HL-60/S4 treated with retinoic acid at 250 ng/mL for 4 days and 3 days (cell line): Measurements from ENCODE around the gene ARHGAP42.

Source experiments
- in situ Hi-C: fragments of 300-500 bp; cut with MboI; formaldehyde crosslinking; loops from 2 replicates; pipeline ENCODE4 v1.7.0; 2022; ENCODE audit warnings: low sequenced_read_pairs

ARHGAP42 gene

DNA sequence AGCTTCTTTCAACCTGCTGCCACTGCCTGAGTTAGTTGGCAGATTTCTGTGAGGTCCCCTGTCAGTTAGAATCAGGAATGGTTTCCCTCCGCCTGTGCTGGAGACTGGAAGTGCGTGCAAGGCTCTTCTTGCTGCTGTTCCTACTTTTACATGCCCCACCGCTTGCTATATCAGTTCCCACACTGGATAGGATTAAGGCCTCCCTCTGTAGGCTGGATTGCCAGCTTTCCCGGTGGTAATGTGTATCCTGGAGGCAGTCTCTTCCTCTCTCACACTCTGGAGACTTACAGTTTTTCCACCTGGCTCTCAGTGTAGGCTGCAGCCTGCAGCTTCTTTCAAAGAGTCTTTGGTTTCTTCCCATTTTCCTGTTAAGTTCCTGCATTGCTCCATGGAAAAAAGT lies 66.5 kb downstream of the ARHGAP42 start:
- in situ Hi-C loops = no loop called here

DNA sequence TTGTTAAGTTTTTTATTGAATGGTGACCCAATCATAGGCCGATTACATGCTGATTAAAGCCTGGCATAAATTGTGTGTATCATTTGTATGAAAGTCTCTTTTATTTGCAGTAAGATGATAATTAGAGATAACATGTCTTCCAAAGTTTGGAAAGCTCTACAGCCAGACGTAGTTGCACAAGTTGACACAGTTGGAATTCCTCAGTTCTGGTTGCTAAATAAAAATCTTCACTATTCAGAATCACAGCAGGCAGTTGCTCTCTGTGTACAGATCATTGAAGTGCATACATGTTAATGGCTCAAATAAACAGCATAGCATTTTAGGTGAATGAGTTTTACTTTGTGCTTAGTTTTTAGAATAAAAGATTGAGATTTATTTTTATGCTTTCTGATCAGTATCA lies 69.5 kb downstream of the ARHGAP42 start:
- in situ Hi-C loops = no loop called here

DNA sequence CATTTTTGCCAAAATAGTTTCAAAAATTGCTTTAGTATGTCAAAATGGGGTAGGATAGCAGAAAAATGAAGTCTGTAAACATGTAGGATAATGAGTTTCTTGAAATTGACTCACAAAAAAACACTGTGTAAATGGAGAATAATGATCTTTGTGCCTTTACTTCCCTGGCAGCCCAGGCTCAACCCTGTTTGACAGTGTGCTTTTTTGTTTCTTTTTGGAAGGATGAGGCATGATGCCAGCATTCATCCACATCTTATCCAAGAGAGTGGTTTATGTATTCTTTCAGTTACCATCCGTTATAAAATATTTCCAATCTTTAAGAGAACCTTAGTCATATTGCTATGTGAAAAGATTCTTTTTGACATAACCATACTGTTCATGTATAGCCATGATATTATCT lies 70.6 kb downstream of the ARHGAP42 start:
- in situ Hi-C loops = no loop called here

DNA sequence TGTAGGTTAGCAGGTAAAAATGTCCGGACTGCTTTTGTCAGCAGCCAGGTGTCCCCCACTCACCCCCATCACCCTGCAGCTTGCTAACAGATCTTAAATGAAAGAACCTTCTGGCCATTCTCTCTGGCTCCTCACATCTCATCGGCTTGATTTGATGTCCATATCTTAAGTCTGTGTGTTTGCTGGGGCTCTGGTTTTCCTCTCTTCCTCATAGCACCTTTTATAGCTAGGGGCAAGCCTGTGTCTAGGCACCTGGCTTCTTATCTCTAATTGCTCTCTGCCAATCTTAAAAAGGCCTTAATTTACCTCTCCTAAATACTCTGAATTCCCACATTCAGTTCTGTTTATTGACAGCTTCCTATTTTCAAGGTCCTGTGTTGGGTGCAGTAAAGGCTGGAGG lies 72.0 kb downstream of the ARHGAP42 start:
- in situ Hi-C loops = no loop called here

DNA sequence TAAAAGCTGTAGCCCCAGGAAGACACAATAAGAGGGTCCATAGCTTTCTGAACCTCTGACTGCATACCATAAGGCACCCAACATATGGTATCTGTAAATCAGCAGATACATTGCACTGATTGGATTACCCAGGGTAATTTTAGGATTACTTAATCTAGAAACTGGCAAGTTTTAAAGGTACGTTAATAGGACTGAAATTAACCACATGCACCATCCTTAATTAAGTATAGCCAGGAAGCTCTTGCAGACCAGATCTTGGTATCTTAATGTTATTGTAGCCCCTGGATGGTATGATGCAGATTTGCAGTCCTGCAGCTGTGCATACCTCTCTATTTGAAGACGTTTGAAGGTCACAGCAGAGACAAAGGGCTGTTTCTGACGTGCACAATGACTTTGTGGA lies 72.8 kb downstream of the ARHGAP42 start:
- in situ Hi-C loops = no loop called here

DNA sequence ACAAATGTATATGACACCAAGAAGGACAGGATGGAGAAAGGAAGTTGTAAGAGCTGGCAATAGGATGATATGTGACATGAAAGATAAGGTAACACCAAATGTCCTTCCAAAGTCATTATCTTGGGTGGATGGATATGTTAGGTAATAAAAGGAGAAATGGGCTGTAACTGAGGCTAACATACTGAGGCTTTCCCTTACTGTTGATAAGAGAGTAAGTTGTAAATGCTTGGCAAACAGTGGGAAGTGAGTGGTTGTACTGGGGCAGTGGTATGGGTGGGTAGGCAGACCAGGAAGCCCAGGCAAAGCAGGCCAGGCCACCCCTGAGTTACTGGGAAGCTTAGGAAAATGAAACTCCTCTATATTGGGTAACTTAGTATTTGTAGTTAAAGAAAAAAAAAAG lies 73.7 kb downstream of the ARHGAP42 start:
- in situ Hi-C loops = no loop called here

DNA sequence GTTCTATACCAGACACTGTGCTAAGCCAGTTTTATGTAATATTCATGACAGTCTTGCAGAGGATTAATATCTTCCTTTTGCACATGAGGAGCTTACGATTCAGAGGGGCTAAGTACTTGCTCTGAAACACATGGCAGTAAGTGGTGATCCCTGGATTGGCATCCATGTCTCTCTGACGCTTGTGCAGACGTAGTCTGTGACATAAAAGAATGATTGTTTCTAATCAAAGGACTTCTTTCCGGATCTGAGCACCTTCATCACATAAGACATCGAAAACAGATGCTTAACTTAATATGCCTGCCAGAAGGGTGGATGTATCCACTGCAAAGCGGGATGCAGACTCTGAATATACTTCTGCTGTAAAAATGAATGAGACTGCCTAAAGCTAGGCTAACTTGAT lies 74.8 kb downstream of the ARHGAP42 start:
- in situ Hi-C loops = no loop called here

DNA sequence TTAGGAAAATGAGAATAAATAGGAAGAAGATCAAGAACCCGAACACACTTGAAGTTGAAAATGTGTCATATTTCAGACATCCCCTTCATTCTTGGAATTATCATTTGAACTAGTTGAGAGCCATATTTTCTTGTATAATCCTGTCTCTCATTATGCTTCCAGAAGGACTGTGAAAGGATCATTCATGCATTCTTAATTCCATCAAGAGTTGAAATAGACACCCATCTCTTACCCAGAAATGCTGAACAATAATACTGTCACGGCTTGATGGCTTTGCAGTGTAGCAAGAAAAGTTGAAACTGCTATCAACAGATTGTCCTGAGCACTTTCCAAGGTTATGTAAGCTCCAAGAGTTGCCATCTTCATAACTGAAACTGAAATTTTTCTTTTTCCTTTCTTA lies 79.7 kb downstream of the ARHGAP42 start:
- in situ Hi-C loops = no loop called here

DNA sequence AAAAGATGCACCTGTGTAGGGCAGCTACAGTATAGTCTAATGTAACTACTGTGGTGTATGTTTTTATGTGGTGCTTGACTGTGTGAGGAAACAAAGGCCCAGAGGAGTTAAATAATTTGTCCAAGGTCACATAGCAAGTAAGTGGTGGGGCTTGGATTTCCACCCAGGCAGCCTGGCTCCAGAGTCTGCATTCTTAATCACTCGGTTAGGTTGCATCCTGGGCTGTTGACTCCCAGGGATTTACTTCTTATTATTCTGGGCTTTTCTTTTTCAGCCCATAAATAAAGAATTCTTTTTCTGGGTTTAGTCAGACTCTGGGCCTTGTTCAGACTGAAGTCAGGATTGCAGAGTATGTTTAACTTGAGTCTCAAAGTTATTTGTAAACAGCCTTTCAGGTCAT lies 82.1 kb downstream of the ARHGAP42 start:
- in situ Hi-C loops = no loop called here

DNA sequence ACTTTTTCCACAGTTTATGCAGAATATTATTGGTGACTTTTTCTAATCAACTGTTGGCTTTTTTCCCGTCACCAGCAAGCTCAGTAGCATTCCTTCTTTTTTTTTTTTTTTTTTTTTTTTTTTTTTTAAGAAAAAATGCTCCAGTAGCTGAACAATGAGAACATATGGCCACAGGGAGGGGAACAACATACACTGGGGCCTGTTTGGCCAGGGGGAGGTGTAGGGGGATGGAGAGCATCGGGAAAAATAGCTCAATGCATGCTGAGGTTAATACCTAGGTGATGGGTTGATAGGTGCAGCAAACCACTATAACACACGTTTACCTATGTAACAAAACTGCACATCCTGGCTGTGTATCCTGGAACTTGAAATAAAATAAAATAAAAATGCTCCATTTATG lies 82.5 kb downstream of the ARHGAP42 start:
- in situ Hi-C loops = no loop called here

DNA sequence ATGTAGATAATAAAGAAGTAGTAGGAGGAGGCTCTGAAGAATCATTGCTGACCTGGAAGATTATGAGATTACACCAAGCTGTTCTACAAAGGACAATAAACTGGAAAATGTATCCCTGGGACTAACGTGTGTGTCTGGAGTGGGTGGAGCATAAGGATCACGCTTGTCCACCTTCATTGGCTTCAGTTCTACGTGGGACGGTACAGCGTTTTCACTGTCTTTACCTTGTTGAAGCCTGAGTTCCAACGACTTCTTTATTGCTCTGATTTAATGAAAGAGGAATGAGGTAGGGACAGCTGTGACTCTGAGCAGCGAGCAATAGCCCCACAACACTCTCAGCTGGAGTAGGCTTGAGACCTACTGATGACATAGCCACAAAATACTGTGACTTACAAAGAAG lies 87.0 kb downstream of the ARHGAP42 start:
- in situ Hi-C loops = no loop called here

DNA sequence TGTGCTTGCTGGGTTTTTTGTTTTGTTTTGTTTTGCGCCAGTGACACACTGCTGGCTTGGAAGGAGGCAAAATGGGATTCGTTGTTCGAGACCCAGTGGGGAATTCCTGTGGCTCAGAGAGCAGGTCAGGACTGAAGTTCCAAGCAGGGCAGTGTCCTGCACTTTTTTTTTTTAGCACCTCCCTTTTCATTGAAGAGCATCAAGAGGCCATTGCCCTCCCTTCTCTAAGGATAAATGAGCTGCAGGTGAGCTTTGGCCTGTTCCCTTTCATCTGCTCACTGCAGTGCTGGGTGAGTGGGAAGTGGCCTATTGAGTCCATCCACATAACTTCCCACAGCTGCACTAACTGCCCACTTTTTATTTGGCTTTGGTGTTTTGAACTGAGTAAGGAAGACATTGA lies 87.8 kb downstream of the ARHGAP42 start:
- in situ Hi-C loops = no loop called here

DNA sequence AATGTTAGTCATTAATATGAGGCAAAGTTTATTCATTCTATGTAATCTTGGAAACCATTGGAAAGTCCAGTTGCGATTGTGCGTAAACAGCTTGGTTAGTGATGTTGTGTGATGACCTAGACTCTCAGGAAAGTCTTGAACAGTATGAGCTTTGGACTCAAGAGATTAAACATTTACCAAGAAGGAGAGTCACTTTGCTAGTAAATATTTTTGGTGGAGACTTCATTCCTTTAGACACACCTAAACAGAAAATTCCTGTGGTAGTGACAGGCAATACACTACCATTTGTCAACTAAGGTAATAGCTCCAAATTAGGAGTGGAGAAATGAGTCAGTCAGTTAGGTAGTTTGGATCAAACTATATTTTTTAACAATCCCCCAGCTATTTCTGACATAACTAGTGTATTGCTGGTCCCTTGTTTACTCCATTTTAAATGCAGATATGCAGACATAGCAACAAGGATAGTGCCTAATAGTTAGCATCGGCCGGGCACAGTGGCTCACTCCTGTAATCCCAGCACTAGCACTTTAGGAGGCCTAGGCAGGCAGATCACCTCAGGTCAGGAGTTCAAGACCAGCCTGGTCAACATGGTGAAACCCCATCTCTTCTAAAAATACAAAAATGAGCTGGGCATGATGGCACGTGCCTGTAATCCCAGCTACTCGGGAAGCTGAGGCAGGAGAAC lies 89.3 kb downstream of the ARHGAP42 start:
- in situ Hi-C loops = no loop called here

DNA sequence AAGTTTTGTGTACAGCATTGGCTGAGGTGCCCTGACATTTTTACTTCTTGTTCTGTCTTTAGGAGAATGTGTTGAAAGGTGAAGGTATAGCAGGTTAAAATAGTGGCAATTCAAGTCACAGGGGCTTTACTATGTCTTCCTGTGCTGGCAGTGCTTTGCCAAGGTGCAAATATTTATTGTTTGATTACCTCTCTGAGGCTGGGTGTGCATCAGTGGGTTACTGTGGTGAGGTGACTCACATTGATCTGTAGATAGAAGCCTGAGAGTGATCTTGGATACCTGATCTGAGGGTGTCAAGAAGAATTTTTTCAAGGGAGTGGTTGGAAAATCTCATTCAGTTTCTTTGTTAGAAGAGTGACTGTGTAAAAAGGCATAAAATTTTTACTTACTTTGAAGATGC lies 90.0 kb downstream of the ARHGAP42 start:
- in situ Hi-C loops = no loop called here

DNA sequence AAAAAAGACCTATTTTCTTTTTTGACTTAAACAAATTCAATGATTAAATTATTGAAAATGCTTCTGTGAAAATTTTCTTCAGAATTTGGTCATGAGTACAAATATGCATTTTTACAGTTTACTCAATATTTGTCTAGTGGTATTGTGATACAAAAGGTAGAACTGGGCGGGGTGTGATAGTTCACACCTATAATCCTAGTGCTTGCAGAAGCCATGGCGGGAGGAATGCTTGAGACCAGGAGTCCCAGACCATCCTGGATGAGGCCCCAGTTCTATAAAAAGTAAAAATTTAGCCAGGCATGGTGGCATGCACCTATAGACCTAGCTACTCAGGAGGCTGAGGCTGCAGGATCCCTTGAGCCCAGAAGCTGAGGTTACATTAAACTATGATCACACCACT lies 90.6 kb downstream of the ARHGAP42 start:
- in situ Hi-C loops = no loop called here

DNA sequence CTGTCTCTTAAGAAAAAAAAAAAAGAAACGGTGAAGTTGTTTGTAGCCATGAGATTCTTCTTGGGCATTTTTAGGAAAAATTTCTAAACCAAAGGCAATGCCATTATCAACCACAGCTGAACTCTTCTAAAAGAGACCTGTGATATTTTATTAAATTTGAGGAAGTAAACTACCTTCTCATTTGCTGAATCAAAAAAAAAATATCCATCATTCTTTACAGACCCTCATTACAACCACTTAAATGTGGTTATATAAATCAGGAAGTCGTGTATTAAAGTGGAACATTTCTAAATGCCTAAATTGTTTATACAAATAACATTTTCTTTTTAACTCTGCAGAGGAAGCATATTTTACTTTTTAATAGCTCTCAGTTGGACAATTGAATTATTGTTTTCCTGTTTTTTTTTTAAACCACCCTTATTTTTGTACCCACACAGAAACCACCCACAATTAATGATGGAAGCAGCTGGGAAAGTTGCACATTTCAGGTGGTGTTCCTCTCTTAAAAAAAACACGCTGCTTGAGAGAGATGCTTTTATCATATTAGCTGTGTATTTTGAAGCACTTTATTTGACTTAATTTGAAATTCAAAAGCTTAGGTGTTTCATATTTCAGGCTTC lies 91.2 kb downstream of the ARHGAP42 start:
- in situ Hi-C loops = no loop called here

DNA sequence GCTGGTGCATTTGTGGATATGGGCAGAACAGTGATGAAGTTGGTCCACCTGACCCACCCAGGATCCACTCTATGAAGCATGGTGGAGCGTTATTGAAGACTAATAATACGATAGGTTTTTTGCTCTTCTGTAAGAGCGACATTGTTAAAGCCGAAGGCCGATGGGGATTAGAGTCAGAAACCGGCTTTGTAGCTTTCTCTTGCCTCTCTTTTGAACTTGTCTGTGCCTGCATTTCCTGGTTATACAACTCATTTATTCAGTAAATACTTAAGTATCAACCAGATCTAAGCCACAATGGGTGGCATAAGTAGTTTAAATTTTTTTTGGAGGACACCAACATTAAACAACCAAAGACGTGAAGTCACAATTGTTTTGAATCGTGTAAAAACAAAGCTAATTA lies 93.4 kb downstream of the ARHGAP42 start:
- in situ Hi-C loops = no loop called here

DNA sequence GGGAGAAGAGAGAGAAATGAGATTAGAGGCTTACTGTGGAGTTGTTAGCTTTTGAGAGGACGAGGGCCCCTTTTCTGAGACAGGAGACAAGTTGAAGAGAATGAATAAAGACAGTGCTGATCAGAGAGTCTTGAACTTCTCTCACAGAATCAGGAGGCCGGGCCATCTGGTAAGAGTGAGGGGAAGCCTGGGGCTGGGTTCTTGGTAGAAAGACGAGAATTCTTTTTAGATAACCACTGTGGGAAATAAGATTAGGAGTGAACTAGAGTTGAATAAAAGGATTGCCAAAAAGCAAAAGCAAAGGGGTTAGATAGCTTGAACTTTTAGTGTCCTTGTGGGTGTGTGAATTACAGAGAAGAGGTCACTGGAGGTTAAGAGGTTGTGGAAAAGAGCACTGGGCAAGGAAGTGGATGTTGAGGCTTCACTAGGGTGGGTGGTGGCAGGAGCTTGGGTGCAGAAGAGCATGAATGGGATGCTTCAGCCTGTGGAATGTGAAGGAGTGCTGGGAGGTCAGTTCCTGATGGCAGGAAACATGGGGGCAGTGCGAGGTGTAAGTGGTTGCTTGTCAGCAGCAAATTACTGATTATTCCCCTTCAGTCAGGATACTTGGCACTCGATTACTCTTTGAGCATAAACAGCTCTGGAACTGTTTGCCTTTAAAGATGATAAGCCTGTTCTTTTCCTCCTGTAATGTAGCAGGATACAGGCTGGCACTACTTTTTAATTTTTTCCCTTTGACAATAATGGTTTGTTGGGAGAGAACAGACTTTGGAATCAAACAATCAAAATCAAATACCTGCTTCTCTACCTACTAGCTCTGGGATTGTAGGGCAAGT lies 98.3 kb downstream of the ARHGAP42 start:
- in situ Hi-C loops = no loop called here

DNA sequence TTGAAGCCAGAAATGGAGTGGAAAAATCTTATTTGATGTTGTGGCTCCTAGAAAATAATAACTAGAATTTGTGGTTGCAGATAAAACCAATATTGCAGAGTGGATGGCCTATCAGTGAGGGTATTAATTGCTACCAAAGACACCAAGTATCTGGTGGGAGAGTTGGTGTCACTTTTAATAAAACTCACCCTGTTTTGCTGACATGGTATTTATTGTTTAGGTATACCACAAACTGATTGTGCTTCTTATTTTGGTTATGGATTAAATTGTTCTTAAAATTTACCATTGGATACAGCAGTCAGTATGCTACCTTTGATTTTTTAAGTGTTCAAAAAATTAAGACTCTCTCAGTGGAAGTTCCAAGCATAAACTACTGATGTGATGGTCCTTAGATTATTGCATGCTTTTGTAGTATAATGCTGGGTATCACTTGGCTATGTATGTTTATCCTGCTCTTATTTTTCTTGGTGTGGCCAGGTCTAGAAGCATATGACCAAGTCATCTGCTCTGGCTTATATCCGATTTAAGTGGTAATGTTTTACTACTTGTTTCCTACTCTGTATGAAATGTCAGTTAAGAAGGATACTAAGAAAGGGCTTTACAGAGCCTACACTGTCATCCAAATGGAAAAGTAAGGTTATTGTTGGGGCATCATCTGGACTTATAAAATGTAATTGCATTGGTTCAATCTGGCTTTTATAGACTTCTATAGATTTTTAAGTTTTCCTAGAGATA lies 101.6 kb downstream of the ARHGAP42 start:
- in situ Hi-C loops = no loop called here

DNA sequence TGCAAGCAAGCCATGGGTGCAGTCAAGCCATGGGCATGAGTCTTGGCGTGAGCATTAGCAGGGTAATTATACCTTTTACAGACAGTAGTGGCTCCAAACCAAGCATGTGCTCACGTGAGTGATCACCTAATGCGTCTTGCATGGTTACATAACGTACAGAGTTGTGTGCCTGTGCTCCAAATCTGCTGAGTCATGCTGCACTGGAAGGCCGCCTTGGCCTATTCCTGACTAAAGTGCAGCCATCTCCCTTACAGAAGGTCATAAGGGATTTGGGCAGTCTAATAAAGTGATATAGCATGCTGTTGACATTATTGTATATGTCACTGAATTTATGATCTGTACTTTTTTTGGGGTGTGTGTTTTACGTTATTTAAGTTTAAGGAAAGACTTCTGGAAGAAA lies 102.4 kb downstream of the ARHGAP42 start:
- in situ Hi-C loops = no loop called here

DNA sequence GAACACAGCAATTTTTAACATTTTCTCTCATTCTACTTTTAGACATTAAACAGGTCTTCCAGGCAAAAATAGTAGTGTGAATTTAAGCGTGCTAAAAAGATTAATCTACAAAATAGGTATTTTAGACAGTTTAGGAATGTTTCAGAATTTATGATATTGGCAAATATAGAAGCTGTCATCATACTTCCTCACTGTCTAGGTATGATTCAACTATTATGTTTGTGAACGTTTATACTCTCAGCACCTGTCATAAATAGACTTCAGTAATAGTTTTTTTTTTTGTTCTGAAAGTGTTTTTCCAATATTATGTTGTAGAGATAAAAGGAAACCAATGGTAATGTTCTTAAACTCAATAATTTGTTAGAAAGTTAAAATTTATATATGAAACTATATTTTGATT lies 103.0 kb downstream of the ARHGAP42 start:
- in situ Hi-C loops = no loop called here
